Astrocyte of the spinal cord (primary cell): ENCODE results near the gene ANKRD37.
"Not testable (repeated sequence)": the region's sequence is repeated elsewhere in the genome, so short reads cannot be mapped to it uniquely, and the experiment has no call there.

ENCODE experiments used
- DNase-seq: peaks from one replicate; pipeline ENCODE4 v3.0.0; 2011; ENCODE audit warnings: low read depth, low spot score
- H3K4me3 ChIP-seq: 2 replicates; pipeline ENCODE4 v1.5.1; 2011; ENCODE audit warnings: low read depth, mild to moderate bottlenecking, low read length, moderate library complexity
- in situ Hi-C: cut with HindIII; loops from 2 replicates; pipeline ENCODE4 v1.10.0; 2017; ENCODE audit warnings: low sequenced_read_pairs
- TF ChIP-seq, protein P1 (sequence below): IDR thresholded peaks from 2 replicates; pipeline ENCODE4 v1.5.1; 2012; ENCODE audit warnings: low read depth, mild to moderate bottlenecking, low read length, inconsistent platforms

Gene ANKRD37

DNA sequence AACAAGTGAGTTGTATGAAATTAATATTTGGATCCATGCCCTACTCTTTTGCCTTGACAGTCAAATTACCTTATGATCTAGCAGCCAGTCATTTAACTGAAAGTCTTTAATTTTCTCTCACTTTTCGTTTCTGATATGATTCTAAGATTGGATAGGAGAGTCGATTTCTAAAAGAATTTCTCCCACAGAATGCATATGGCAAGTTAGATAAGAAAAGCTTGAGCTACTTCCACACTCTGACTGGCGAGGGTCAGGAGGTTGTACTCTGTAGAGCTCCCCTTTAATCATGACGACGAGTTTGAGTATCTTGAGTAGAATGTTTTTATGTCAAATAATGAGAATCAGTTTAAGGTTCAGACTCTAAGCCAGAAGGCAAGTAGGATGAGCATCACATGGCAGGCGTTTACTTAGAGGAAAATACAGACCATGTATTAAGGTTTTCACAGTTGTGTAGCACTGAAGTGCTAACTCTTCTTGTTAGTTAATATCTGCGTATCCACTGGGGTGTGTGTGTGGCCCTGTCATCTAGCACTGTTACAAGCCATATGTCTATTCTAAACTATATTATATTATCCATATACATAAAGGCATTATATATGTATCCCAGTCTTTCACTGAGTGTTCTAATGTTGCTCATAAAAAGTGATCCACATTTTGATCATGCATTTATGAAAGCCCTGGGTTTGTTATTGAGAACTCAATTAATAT lies 38.8 kb upstream of the ANKRD37 start:
- DNase-seq = no peak
- TF ChIP-seq, protein P1, sequence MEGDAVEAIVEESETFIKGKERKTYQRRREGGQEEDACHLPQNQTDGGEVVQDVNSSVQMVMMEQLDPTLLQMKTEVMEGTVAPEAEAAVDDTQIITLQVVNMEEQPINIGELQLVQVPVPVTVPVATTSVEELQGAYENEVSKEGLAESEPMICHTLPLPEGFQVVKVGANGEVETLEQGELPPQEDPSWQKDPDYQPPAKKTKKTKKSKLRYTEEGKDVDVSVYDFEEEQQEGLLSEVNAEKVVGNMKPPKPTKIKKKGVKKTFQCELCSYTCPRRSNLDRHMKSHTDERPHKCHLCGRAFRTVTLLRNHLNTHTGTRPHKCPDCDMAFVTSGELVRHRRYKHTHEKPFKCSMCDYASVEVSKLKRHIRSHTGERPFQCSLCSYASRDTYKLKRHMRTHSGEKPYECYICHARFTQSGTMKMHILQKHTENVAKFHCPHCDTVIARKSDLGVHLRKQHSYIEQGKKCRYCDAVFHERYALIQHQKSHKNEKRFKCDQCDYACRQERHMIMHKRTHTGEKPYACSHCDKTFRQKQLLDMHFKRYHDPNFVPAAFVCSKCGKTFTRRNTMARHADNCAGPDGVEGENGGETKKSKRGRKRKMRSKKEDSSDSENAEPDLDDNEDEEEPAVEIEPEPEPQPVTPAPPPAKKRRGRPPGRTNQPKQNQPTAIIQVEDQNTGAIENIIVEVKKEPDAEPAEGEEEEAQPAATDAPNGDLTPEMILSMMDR = no peak
- no peak overlapping the region for H3K4me3 ChIP-seq
- in situ Hi-C loops = no loop called here

DNA sequence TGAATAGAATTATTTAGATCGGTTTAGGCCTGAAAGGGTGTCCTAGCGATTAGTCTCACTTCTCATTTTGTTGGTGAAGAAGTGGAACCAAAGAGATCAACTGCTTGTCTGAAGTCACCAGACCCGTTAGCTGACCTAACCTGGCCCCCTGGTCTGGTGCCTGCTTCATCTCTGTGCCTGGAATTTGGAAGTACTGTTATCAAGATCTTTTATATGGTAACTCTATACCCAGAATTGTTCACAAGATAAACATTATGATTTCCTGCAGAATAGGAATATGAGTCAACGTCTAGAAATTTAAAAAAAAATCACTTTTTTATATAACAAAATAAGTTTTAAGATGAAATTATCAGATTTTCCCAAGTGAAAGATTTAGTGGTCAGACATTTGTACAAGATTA lies 38.1 kb upstream of the ANKRD37 start:
- in situ Hi-C loops = no loop called here
- TF ChIP-seq, protein P1 = no peak
- H3K4me3 ChIP-seq = no peak overlapping the region
- DNase-seq = peak; percentile 83

DNA sequence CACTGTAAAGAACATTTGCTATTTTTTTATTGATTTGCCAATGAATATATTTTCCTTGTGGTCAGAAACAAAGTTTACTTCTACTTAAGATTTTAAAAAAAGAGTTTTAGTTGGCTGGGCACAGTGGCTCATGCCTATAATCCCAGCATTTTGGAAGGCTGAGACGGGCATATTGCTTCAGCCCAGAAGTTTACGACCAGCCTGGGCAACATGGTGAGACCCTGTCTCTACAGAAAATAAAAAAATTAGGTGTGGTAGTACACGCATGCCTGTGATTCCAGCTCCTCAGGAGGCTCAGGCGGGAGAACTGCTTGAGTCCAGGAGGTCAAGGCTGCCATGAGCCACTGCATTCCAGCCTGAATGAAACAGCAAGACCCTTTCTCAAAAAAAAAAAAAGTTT lies 37.7 kb upstream of the ANKRD37 start:
- peak; percentile 87 for DNase-seq
- in situ Hi-C loops = no loop called here
- TF ChIP-seq, protein P1 = no peak
- no peak overlapping the region for H3K4me3 ChIP-seq

DNA sequence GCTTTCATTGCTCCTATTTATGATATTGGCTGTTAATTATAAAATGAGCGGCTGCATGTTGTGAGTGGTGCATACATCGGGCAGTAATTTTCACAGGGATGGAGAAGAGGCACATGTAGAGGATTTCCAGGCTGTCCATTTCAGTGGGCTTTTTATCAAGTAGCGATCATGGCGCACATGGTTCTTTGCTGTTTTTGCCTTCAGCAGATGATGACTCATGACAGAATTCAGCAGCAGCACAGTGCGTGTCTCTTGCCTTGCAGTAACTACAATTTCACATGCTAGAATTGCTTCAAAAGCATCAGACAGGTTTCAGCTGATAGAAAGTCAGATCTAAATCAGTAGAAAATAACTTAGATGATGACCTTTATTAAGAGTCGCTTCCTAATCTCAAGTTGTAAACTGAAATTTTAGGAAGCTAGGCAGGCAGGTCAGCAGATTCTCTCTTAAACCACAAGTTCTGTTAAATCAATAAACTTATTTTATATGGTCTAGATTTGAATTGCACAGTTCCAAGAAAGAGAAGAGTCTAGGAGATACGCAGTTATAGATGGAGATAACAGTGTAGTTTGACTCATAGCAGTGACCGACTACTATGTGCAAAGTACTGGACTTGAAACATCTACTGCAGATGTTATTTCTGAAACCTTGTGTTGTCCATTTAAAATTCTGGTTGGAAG lies 36.7 kb upstream of the ANKRD37 start:
- H3K4me3 ChIP-seq = no peak overlapping the region
- DNase-seq = peak; percentile 84
- in situ Hi-C loops = no loop called here
- TF ChIP-seq, protein P1 = no peak

DNA sequence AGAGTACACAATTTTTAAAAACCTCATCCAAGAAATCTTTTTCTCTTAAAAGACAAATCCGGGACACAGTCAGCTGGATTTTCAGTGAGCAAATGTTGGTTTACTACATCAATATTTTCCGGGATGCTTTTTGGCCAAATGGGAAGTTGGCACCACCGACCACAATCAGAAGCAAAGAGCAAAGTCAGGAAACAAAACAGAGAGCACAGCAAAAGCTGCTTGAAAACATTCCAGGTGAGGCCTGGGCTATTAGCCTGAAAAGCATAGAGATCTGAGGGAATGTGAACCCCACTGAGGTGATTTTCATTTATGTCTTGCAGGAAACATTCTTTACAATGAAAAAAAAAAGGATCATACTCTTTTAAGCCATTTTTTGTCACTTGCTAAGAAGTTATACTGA lies 34.8 kb upstream of the ANKRD37 start:
- no peak for DNase-seq
- TF ChIP-seq, protein P1 = no peak
- in situ Hi-C loops = no loop called here
- H3K4me3 ChIP-seq = no peak overlapping the region

DNA sequence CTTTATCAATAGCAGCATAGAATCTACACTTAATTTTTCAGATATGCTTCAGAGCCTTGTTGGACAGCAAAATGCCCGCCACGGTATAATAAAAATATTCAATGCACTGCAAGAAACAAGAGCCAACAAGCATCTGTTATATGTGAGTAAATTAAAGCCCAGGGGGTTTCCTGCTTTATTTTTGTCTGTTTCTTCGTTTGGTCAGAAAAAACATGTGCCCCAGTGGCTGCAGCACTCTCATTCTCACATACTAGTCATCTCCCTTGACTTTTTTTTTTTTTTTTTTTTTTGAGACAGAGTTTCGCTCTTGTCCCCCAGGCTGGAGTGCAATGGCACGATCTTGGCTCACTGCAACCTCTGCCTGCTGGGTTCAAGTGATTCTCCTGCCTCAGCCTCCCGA lies 34.1 kb upstream of the ANKRD37 start:
- H3K4me3 ChIP-seq, in situ Hi-C loops: not testable (repeated sequence)
- peak; percentile 27 for DNase-seq

DNA sequence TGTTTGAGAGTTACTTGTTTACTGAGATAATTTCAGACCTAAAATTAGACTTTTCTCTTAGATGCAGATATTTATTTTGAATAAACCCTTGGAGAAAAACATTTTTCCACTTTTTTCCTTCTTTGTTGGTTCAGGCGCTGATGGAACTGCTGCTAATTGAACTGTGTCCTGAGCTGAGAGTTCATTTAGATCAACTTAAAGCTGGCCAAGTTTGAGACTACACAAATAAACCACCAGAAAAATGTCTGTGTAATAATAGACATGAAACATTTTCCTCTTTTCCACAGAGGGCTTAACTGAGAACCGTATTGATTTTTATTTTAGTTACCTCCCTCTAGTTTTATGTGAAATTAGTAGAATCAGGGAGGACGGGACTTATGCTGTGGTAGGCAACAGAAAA lies 33.4 kb upstream of the ANKRD37 start:
- no peak for DNase-seq
- H3K4me3 ChIP-seq = no peak overlapping the region
- TF ChIP-seq, protein P1 = no peak
- in situ Hi-C loops = no loop called here
